ENCODE results near the gene GRB10.

DNA sequence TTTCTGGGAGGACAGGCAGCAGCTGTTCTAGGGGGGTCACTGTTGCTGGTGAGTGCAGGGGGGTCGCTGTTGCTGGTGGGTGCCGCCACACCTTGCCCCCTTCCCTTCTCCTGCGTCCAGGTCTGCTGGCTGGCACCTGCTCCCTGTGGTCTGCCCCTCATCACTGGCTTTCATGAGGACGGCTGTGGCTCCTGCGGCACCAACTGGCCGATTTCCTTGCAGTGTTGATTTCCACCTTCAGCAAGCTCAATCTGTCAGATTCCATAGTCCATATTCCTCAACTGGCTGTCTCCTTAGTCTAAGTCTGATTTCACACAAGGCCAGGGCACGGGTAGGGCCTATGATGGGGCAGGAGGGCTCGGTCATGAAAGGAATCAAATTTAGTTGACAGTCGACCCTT is 23.4 kb upstream of the GRB10 start:
- TF ChIP-seq, protein P1, sequence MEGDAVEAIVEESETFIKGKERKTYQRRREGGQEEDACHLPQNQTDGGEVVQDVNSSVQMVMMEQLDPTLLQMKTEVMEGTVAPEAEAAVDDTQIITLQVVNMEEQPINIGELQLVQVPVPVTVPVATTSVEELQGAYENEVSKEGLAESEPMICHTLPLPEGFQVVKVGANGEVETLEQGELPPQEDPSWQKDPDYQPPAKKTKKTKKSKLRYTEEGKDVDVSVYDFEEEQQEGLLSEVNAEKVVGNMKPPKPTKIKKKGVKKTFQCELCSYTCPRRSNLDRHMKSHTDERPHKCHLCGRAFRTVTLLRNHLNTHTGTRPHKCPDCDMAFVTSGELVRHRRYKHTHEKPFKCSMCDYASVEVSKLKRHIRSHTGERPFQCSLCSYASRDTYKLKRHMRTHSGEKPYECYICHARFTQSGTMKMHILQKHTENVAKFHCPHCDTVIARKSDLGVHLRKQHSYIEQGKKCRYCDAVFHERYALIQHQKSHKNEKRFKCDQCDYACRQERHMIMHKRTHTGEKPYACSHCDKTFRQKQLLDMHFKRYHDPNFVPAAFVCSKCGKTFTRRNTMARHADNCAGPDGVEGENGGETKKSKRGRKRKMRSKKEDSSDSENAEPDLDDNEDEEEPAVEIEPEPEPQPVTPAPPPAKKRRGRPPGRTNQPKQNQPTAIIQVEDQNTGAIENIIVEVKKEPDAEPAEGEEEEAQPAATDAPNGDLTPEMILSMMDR (IDR thresholded peaks at IDR 0.05; ENCODE audit: borderline replicate concordance, extremely low read depth, low read length, poor library complexity, severe bottlenecking): no peak
- no peak for TF ChIP-seq EZH2 (IDR thresholded peaks at IDR 0.05; ENCODE audit: borderline replicate concordance, low read depth, low read length, severe bottlenecking)
